ENCODE data around the gene INKA2.

Gene INKA2

GRCh38 chr1:111696330-111696729 is 42.9 kb downstream of the INKA2 start:
- no peak for DNase-seq

- no peak for DNase-seq
Observed at GRCh38 chr1:111695801-111696200, 43.4 kb downstream of the INKA2 start.

GRCh38 chr1:111691886-111692285 is 47.3 kb downstream of the INKA2 start:
- no peak for DNase-seq

GRCh38 chr1:111690306-111690617 is 48.9 kb downstream of the INKA2 start:
- no peak for DNase-seq
